COLO829 (cell line): ENCODE data around the gene TAS2R4.
"Not testable (repeated sequence)": the region's sequence is repeated elsewhere in the genome, so short reads cannot be mapped to it uniquely, and the experiment has no call there.

Experiments
- DNase-seq: peaks from one replicate; pipeline ENCODE4 v3.0.0; 2012; ENCODE audit warnings: low spot score

Gene TAS2R4

DNA sequence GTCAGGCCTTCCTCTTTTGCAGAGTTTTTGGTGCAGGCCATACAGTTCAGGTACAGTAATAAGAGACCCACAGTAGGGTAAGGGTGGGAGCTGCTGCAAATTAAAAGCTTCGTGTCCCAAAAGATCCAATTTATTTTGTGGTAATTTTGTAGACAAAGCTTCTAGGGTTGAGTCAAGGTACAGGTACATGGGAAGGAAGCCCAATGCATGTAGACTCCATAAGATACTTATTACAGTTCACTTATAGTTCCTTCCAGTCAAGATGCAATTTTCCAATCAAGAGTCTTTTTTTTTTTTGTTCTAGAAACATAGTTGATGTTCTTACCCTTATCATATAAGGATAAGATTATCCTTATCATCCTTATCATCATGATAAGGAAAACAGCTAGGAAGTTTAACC lies at the start of gene TAS2R4:
TSS of gene TAS2R4 (plus strand) at position 301 of the 400 bp plus-strand sequence. CDS start 1,815 bp downstream, outside the sequence.
- DNase-seq, result no peak

DNA sequence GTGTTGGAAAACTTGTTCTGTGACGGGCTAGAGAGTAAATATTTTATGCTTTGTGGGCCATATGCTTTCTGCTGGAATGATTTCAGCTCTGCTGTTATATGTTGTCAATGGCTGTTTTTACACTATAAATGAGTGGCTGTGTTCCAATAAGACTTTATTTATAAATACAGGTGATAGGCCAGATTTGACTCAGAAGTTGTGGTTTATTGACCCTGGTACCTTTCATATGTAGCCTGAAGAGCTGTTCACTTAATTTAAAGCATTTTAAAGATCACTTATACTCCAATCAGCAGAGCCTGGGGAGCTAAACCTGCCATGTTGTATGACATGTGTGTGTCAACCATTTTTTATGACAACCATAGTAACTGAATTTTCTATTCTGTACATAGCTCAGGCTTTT lies 47.5 kb upstream of the TAS2R4 start:
- DNase-seq, result no peak

DNA sequence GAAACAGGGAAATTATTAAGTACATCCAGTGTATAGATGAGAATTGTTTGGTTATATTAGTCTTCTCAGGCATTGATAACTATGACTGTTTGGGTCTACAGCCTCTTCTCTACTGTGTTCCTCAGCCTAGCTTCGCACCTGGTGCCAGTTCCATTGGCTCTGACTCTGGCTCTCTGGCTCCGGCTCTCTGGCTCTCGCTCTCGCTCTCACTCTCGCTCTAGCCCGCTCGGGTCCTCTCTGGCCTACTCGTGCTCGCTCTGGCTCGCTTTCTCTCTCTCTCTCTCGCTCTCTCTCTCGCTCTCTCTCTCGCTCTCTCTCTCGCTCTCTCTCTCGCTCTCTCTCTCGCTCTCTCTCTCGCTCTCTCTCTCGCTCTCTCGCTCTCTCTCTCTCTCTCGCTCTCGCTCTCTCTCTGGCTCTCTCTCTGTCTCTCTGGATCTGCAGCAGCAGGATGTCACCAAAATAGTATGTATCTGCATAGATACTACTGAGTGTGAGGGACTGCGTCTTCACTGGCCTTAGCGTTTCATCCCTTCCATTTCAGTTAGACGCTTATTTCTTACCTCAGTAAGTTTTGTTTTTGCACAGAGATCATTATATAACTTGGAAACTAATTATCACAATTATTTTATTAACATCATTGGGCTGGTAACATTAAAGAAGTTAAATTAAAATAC lies 44.9 kb upstream of the TAS2R4 start:
- no peak for DNase-seq

GRCh38 chr7:141737118-141737835 lies 39.2 kb upstream of the TAS2R4 start:
- DNase-seq, result no peak

- DNase-seq, result peak; percentile 99
Measured at GRCh38 chr7:141737836-141738591, 38.5 kb upstream of the TAS2R4 start, which contains the start of gene SSBP1. Gene SSBP1, plus strand, starts transcription at chr7:141738358. Its CDS starts 809 bp downstream, at chr7:141739167.

DNA sequence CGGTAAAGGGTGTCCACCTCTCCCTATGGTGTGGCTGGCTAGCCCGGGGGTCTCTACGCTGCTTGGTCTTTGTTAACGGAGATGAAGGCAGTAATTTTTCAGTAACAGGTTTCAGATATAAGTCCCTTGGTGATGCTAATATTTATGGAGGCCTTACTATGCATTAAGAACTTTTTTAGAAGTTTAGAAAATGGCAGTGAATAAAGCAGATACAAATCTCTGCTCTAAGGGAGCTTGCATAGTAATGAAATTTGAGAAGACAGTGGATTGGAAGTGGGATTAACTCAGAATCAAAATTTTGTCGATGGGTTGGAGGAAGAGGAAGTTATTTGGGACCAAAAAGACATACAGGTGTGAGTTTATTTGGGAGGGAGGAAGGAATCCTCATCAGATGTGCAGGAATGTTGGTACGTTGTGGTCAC lies 37.9 kb upstream of the TAS2R4 start:
- DNase-seq, result no peak

DNA sequence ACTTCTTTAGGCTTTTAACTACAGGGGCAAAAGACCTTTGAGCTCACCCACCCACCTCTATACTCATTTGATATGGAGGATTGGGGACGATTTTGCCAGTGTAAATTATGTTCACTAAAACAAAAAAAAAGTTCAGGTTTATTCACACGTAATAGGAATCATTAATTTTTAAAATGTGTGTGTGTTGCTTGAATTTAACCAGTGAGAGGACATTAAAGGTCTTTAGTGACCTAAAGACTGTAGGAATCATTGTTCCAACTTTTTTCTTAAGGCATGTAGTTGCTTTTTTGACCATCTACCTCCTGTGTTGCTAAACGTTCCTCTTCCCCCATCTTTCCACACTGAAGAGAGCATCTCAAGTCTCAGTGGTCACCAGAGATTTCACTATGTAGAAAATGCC lies 37.2 kb upstream of the TAS2R4 start:
- DNase-seq, result no peak

- no peak for DNase-seq
Measured at GRCh38 chr7:141742229-141742628, 34.2 kb upstream of the TAS2R4 start.

GRCh38 chr7:141744131-141744530 lies 32.3 kb upstream of the TAS2R4 start:
- no peak for DNase-seq

GRCh38 chr7:141748396-141748795 lies 28.1 kb upstream of the TAS2R4 start:
- DNase-seq, result no peak

DNA sequence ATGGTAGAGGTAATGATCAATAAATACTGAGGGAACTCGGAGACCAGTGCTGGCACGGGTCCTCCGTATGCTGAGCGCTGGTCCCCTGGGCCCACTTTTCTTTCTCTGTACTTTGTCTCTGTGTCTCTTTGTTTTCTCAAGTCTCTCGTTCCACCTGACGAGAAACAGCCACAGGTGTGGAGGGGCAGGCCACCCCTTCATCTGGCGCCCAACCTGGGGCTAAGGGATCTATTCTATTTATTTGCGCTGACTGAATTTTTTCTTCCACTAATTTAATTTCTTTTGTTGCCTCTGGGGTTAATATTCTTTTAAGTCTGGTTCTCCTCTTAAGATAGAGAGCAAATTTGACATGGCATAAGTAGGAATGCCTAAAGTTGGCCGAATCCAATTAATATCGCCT lies 24.6 kb upstream of the TAS2R4 start:
- not testable (repeated sequence) for DNase-seq

GRCh38 chr7:141752634-141753033 lies 23.8 kb upstream of the TAS2R4 start:
- DNase-seq, result no peak

- DNase-seq, result peak; percentile 70
Measured at GRCh38 chr7:141754939-141755338, 21.5 kb upstream of the TAS2R4 start.

GRCh38 chr7:141763797-141764196 lies 12.7 kb upstream of the TAS2R4 start, which contains the start of gene TAS2R3:
Gene TAS2R3, plus strand, starts transcription at chr7:141764097. Its CDS starts 62 bp downstream, at chr7:141764159.
- no peak for DNase-seq

- DNase-seq, result not testable (repeated sequence)
Measured at GRCh38 chr7:141770083-141770583, 6.3 kb upstream of the TAS2R4 start.

GRCh38 chr7:141785706-141786552 lies 9.5 kb downstream of the TAS2R4 start:
- DNase-seq, result peak; percentile 78

DNA sequence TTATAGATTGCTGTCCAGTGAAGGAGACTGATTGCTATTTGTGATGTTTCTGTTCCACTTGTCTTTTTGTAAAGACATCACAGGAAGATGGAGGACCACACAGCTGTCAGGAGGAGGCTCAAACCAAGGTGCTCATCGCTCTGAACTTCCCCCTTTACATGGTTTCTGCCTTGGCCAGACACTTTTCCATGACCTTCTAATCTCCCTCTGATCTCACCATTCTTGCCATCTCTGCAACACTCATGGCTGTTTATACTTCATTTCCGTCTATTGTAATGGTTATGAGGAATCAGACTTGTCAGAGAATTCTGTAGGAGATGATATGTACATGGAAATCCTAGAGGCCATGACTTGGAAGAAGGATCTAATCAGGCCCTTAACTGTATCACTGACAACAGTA lies 11.8 kb downstream of the TAS2R4 start:
- no peak for DNase-seq

GRCh38 chr7:141789917-141790316 lies 13.4 kb downstream of the TAS2R4 start, which contains the start of gene TAS2R5:
Gene TAS2R5, plus strand, starts transcription at chr7:141790217. Its CDS starts 145 bp downstream, at chr7:141790362.
- DNase-seq, result no peak

- DNase-seq, result peak; percentile 82
Measured at GRCh38 chr7:141792526-141792925, 16.1 kb downstream of the TAS2R4 start.

DNA sequence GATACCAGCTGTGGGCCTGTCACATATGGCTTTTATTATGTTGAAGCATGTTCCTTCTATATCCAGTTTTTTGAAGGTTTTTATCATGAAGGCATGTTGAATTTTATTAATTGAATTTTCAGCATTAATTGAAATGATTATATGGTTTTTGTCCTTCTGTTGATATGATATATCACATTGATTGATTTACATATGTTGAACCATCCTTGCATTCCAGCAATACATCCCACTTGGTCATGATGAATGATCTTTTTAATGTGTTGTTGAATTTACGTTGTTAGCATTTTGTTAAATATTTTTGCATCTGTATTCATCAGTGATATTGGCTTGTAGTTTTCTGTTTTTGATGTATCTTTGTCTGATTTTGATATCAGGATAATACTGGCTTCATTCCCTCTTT lies 43.6 kb downstream of the TAS2R4 start:
- DNase-seq, result no peak

DNA sequence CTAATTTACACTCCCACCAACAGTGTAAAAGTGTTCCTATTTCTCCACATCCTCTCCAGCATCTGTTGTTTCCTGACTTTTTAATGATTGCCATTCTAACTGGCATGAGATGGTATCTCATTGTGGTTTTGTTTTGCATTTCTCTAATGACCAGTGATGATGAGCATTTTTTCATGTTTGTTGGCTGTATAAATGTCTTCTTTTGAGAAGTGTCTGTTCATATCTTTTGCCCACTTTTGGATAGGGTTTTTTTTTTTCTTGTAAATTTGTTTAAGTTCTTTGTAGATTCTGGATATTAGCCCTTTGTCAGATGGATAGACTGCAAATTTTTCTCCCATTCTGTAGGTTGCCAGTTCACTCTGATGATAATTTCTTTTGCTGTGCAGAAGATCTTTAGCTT lies 46.0 kb downstream of the TAS2R4 start:
- not testable (repeated sequence) for DNase-seq
